Esophagus muscularis mucosa (tissue), 4 donors: Measurements from ENCODE around the gene SAFB. TPM values are rescaled to one million over a fixed set of nuclear protein-coding genes. Genes with fewer than 3 reads are reported as not detected.

Experiments used
- DNase-seq: peaks from one replicate; pipeline ENCODE4 v3.0.0-alpha.2; 2017; ENCODE audit errors: extremely low spot score
- H3K27ac ChIP-seq, 4 donors: fragments of 200-600 bp; sonication (generic); replicated peaks in 1 of 4; 1 replicate in 3 of 4; 2 replicates in 1 of 4; pipeline ENCODE4 v1.5.1; 2016 to 2019; ENCODE audit warnings: mild to moderate bottlenecking in 1 of 4
- H3K27me3 ChIP-seq, 4 donors: fragments of 200-600 bp; sonication (generic); one replicate each; pipeline versions ENCODE4 v1.5.1 to v1.6.0; 2016 to 2019
- H3K36me3 ChIP-seq, 4 donors: fragments of 200-600 bp; sonication (generic); one replicate each; pipeline ENCODE4 v1.5.1; 2016 to 2019
- H3K4me1 ChIP-seq, 4 donors: fragments of 200-600 bp; sonication (generic); one replicate each; pipeline ENCODE4 v1.5.1; 2016 to 2019
- H3K4me3 ChIP-seq, 4 donors: fragments of 200-600 bp; sonication (generic); 1 replicate in 2 of 4; 2 replicates in 2 of 4; pipeline ENCODE4 v1.5.1; 2016 to 2019; ENCODE audit warnings: mild to moderate bottlenecking in 4 of 4, moderate library complexity in 1 of 4
- H3K9me3 ChIP-seq, 4 donors: fragments of 200-600 bp; sonication (generic); 1 replicate in 3 of 4; 2 replicates in 1 of 4; pipeline ENCODE4 v1.5.1; 2016 to 2019
- CTCF ChIP-seq, 3 experiments: fragments of 200-600 bp in 2 of 3; fragments of 450-650 bp in 1 of 3; sonication (generic) in 2 of 3; IDR thresholded peaks; one replicate each; pipeline ENCODE4 v1.5.1; 2017 to 2019; ENCODE audit warnings: antibody characterized with exemption in 3 of 3, mild to moderate bottlenecking in 2 of 3, moderate library complexity in 1 of 3
- EP300 ChIP-seq: sonication (generic); formaldehyde crosslinking; IDR thresholded peaks from one replicate; pipeline ENCODE4 v1.6.1; 2017; ENCODE audit warnings: antibody characterized with exemption
- POLR2A ChIP-seq: fragments of 450-650 bp; IDR thresholded peaks from one replicate; pipeline ENCODE4 v1.6.1; 2017; ENCODE audit warnings: antibody characterized with exemption, moderate library complexity, mild to moderate bottlenecking, low read depth
- POLR2AphosphoS5 ChIP-seq, 2 donors: sonication (generic); formaldehyde crosslinking; IDR thresholded peaks; one replicate each; pipeline ENCODE4 v1.6.1; 2017; ENCODE audit warnings: antibody characterized with exemption in 2 of 2
- WGBS: methylation state at CpG from one replicate; pipeline ENCODE4 v1.1.5; 2018; 5-methylcytosine and 5-hydroxymethylcytosine counted together
- intact Hi-C: fragments of 100-400 bp; cut with DNase I; formaldehyde crosslinking; loops from one replicate; pipeline ENCODE4 v1.15.1; 2023
- total RNA-seq, 4 donors: library from RNA; depleted of rRNA; stranded (reverse); fragments of >200 nt; gene quantifications; one replicate each; pipeline versions ENCODE4 v1.1.0 to v1.2.1, GENCODE V29; 2016

SAFB gene
- total RNA-seq, 4 donors from 2014 or later = 48.4 to 96.2 (median 75.7) TPM

GRCh38 chr19:5652261-5652660, 29.4 kb downstream of the SAFB start:
- WGBS = 95% methylated on average over 10 of the region's 10 CpGs
- no peaks in the 10 kb centered on the region for H3K9me3 ChIP-seq

GRCh38 chr19:5654931-5655330, 32.0 kb downstream of the SAFB start:
- 92% methylated on average over 5 of the region's 5 CpGs for WGBS
- no peak for TF ChIP-seq POLR2AphosphoS5 (IDR thresholded peaks at IDR 0.05)
- no peak for TF ChIP-seq CTCF (IDR thresholded peaks at IDR 0.05)
- no peak for TF ChIP-seq POLR2A
- TF ChIP-seq EP300 = no peak
- H3K36me3 ChIP-seq = peaks cover 82 to 100% (median 100%) of the 10 kb centered on the region in 4 donors

More at GRCh38 chr19:5652261-5652660, 29.4 kb downstream of the SAFB start:
- Histone ChIP-seq H3K27ac (no peak overlapping the region), H3K4me3 (no peak overlapping the region), H3K27me3 (no peaks in the 10 kb centered on the region), H3K36me3 (peaks cover 71 to 92% (median 91%) of the 10 kb centered on the region in 4 donors), H3K4me1 (no peaks in the 10 kb centered on the region)
- no peak for DNase-seq
- intact Hi-C loops = no loop called here
- TF ChIP-seq POLR2AphosphoS5 (IDR thresholded peaks at IDR 0.05) (no peak), EP300 (no peak), CTCF (IDR thresholded peaks at IDR 0.05) (no peak), POLR2A (no peak)

GRCh38 chr19:5655412-5655811, 32.5 kb downstream of the SAFB start:
- TF ChIP-seq POLR2AphosphoS5 (IDR thresholded peaks at IDR 0.05) = no peak
- TF ChIP-seq CTCF (IDR thresholded peaks at IDR 0.05) = no peak
- TF ChIP-seq POLR2A = no peak
- TF ChIP-seq EP300 = no peak
- no peaks in the 10 kb centered on the region for H3K27me3 ChIP-seq
- WGBS = 90% methylated on average over 5 of the region's 5 CpGs
- no peak for DNase-seq
- H3K4me1 ChIP-seq = no peaks in the 10 kb centered on the region
- peaks cover 81 to 100% (median 100%) of the 10 kb centered on the region in 4 donors for H3K36me3 ChIP-seq
- H3K4me3 ChIP-seq = no peak overlapping the region
- intact Hi-C loops = no loop called here
- H3K9me3 ChIP-seq = no peaks in the 10 kb centered on the region
- H3K27ac ChIP-seq = no peak overlapping the region

More at GRCh38 chr19:5654931-5655330, 32.0 kb downstream of the SAFB start:
- no peaks in the 10 kb centered on the region for H3K27me3 ChIP-seq
- H3K4me1 ChIP-seq = no peaks in the 10 kb centered on the region
- no peak overlapping the region for H3K27ac ChIP-seq
- H3K4me3 ChIP-seq = no peak overlapping the region
- DNase-seq = no peak
- intact Hi-C loops = no loop called here
- H3K9me3 ChIP-seq = no peaks in the 10 kb centered on the region

- Histone ChIP-seq H3K27me3 (no peaks in the 10 kb centered on the region), H3K9me3 (no peaks in the 10 kb centered on the region), H3K4me3 (no peak overlapping the region), H3K27ac (no peak overlapping the region), H3K4me1 (no peaks in the 10 kb centered on the region), H3K36me3 (peaks cover 92 to 100% (median 100%) of the 10 kb centered on the region in 4 donors)
- intact Hi-C loops = no loop called here
- whole genome bisulfite sequencing = 96% methylated on average over 42 of the region's 42 CpGs
- DNase-seq = no peak
- TF ChIP-seq POLR2AphosphoS5 (IDR thresholded peaks at IDR 0.05) (no peak), CTCF (IDR thresholded peaks at IDR 0.05) (no peak), EP300 (no peak), POLR2A (no peak)
Measured at GRCh38 chr19:5661483-5661882, 38.6 kb downstream of the SAFB start.

- 96% methylated on average over 12 of the region's 17 CpGs for WGBS
- no peaks in the 10 kb centered on the region for H3K27me3 ChIP-seq
- no peak overlapping the region for H3K4me3 ChIP-seq
- no peak for TF ChIP-seq EP300
- TF ChIP-seq CTCF (IDR thresholded peaks at IDR 0.05) = no peak
- TF ChIP-seq POLR2AphosphoS5 (IDR thresholded peaks at IDR 0.05) = no peak
- no peaks in the 10 kb centered on the region for H3K4me1 ChIP-seq
- DNase-seq = no peak
- no peaks in the 10 kb centered on the region for H3K9me3 ChIP-seq
- no peak overlapping the region for H3K27ac ChIP-seq
- intact Hi-C loops = no loop called here
- H3K36me3 ChIP-seq = peaks cover 95 to 100% (median 98%) of the 10 kb centered on the region in 4 donors
Measured at GRCh38 chr19:5663904-5664303, 41.0 kb downstream of the SAFB start.
